Loucy (cell line): ENCODE data around the gene CACHD1.
A peak's percentile ranks its signal among the peaks of the same experiment; 100 is the strongest.

Experiments
- H2AFZ ChIP-seq: fragments of 200-600 bp; sonication (generic); 2 replicates; pipeline ENCODE4 v1.6.0; 2016; ENCODE audit warnings: antibody characterized with exemption, mild to moderate bottlenecking, low read length, moderate library complexity
- H3F3A ChIP-seq: fragments of 200-600 bp; 2 replicates; pipeline ENCODE4 v1.6.0; 2016; ENCODE audit warnings: antibody characterized with exemption, low read depth, mild to moderate bottlenecking
- H3K27me3 ChIP-seq: fragments of 200-600 bp; sonication (generic); 2 replicates; pipeline ENCODE4 v1.6.1; 2014; ENCODE audit warnings: low read length, mild to moderate bottlenecking; ENCODE audit not compliant: insufficient read depth, poor library complexity, severe bottlenecking
- H3K36me3 ChIP-seq: fragments of 200-600 bp; sonication (generic); 2 replicates; pipeline ENCODE4 v1.6.1; 2016; ENCODE audit warnings: low read length; ENCODE audit not compliant: insufficient read depth
- H3K4me1 ChIP-seq: fragments of 200-600 bp; sonication (generic); 2 replicates; pipeline ENCODE4 v1.5.1; 2014; ENCODE audit warnings: low read length, mild to moderate bottlenecking; ENCODE audit not compliant: insufficient read depth, poor library complexity, severe bottlenecking
- H3K4me2 ChIP-seq: fragments of 200-600 bp; sonication (generic); 2 replicates; pipeline ENCODE4 v1.6.0; 2014; ENCODE audit warnings: antibody characterized with exemption, low read length, low read depth, mild to moderate bottlenecking; ENCODE audit not compliant: poor library complexity, severe bottlenecking
- H3K4me3 ChIP-seq: fragments of 200-600 bp; sonication (generic); 2 replicates; pipeline ENCODE4 v1.5.1; 2014; ENCODE audit warnings: low read length, mild to moderate bottlenecking, mixed read lengths; ENCODE audit not compliant: poor library complexity, severe bottlenecking
- H3K79me2 ChIP-seq: fragments of 200-600 bp; sonication (generic); 2 replicates; pipeline ENCODE4 v1.6.1; 2014; ENCODE audit warnings: low read length; ENCODE audit not compliant: insufficient read depth
- H3K9ac ChIP-seq: fragments of 200-600 bp; sonication (generic); 2 replicates; pipeline ENCODE4 v1.6.0; 2014; ENCODE audit warnings: mild to moderate bottlenecking, low read depth, low read length, moderate library complexity; ENCODE audit not compliant: poor library complexity, severe bottlenecking
- H3K9me2 ChIP-seq: fragments of 200-600 bp; sonication (generic); replicated peaks from 2 replicates; pipeline ENCODE4 v1.6.1; 2016; ENCODE audit warnings: low read depth, low read length, mixed read lengths
- H3K9me3 ChIP-seq: fragments of 200-600 bp; sonication (generic); 2 replicates; pipeline ENCODE4 v1.6.1; 2014; ENCODE audit warnings: mild to moderate bottlenecking, antibody characterized with exemption, low read length, low read depth; ENCODE audit not compliant: insufficient read depth
- H4K20me1 ChIP-seq: fragments of 200-600 bp; sonication (generic); 2 replicates; pipeline ENCODE4 v1.6.0; 2014; ENCODE audit warnings: antibody characterized with exemption, low read length, mild to moderate bottlenecking; ENCODE audit not compliant: insufficient read depth, poor library complexity, severe bottlenecking
- CTCF ChIP-seq: fragments of 200-600 bp; sonication (generic); conservative IDR thresholded peaks from 2 replicates; pipeline ENCODE4 v1.5.1; 2014; ENCODE audit warnings: mild to moderate bottlenecking, antibody characterized with exemption, low read length
- EZH2phosphoT487 ChIP-seq: fragments of 200-600 bp; IDR thresholded peaks from 2 replicates; pipeline ENCODE4 v1.6.1; 2018; ENCODE audit warnings: antibody characterized with exemption, mild to moderate bottlenecking, moderate library complexity, borderline replicate concordance

Gene CACHD1

GRCh38 chr1:64424412-64424811, 45.5 kb upstream of the CACHD1 start:
- Histone ChIP-seq H3K4me3 (no peak overlapping the region), H3K9ac (no peak overlapping the region), H3K9me3 (no peaks in the 10 kb centered on the region), H2AFZ (peak overlapping the region; percentile 67), H3K9me2 (no peaks in the 10 kb centered on the region), H4K20me1 (no peaks in the 10 kb centered on the region), H3F3A (no peaks in the 10 kb centered on the region), H3K4me2 (peak overlapping the region; percentile 36), H3K4me1 (peaks cover 31% of the 10 kb centered on the region), H3K36me3 (no peaks in the 10 kb centered on the region), H3K79me2 (no peaks in the 10 kb centered on the region), H3K27me3 (no peaks in the 10 kb centered on the region)
- no peak for TF ChIP-seq CTCF
- TF ChIP-seq EZH2phosphoT487: no peak

- Histone ChIP-seq H4K20me1 (no peaks in the 10 kb centered on the region), H3K9ac (no peak overlapping the region), H3K36me3 (no peaks in the 10 kb centered on the region), H3K4me3 (no peak overlapping the region), H3K79me2 (no peaks in the 10 kb centered on the region), H2AFZ (no peak overlapping the region), H3K4me2 (no peak overlapping the region), H3F3A (no peaks in the 10 kb centered on the region), H3K4me1 (peaks cover 25% of the 10 kb centered on the region), H3K9me3 (no peaks in the 10 kb centered on the region), H3K9me2 (no peaks in the 10 kb centered on the region), H3K27me3 (no peaks in the 10 kb centered on the region)
- no peak for TF ChIP-seq CTCF
- no peak for TF ChIP-seq EZH2phosphoT487
These were observed 44.4 kb upstream of the CACHD1 start for GRCh38 chr1:64425521-64425920.

DNA sequence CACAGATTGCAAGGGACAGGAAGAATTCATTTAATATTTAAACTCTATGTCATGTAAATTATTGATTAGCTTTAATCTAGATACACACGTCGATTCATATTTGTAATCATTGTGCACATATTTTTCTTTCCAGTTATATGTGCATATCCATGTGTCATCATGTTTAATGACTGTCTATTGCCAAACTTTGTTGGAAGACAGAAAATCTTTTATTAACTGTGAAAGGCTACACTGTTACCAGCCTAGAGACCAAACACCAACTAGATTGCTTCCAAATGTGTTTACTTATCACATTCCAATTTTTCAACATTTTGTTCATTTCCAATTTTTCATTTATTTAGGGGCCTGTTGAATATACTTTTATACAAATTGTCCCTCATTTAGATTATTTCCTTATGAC, 43.2 kb upstream of the CACHD1 start:
- no peaks in the 10 kb centered on the region for H4K20me1 ChIP-seq
- no peaks in the 10 kb centered on the region for H3F3A ChIP-seq
- no peak overlapping the region for H3K4me2 ChIP-seq

More for the DNA sequence above, 43.2 kb upstream of the CACHD1 start:
- Histone ChIP-seq H3K9me3 (no peaks in the 10 kb centered on the region), H3K9me2 (no peaks in the 10 kb centered on the region), H3K9ac (no peak overlapping the region), H3K79me2 (no peaks in the 10 kb centered on the region), H3K4me3 (no peak overlapping the region), H2AFZ (no peak overlapping the region), H3K4me1 (peaks cover 25% of the 10 kb centered on the region), H3K36me3 (no peaks in the 10 kb centered on the region), H3K27me3 (no peaks in the 10 kb centered on the region)
- TF ChIP-seq CTCF (no peak), EZH2phosphoT487 (no peak)
